PC-3 (cell line): Measurements from ENCODE around the gene S100A16. TPM values are rescaled to one million over a fixed set of nuclear protein-coding genes. Genes with fewer than 3 reads are reported as not detected.
A peak's percentile ranks its signal among the peaks of the same experiment; 100 is the strongest.
"Not testable (repeated sequence)": the region's sequence is repeated elsewhere in the genome, so short reads cannot be mapped to it uniquely, and the experiment has no call there.

Source experiments
- ATAC-seq: fragments of 200-7000 bp; cut with Tn5 transposase; 2 replicates; pipeline ENCODE4 v1.9.1; 2020; ENCODE audit warnings: mild to moderate bottlenecking, moderate library complexity
- BruUV-seq: library from RNA; stranded (reverse); fragments of 400-500 nt; replicated peaks from 2 replicates; lab custom pipeline; 2021; lab: Mats Ljungman, UMichigan
- CTCF ChIA-PET: fragments of 300-600 bp; sonication (Branson Sonifier 250); formaldehyde crosslinking; loops from one replicate; lab custom pipeline; 2022; ENCODE audit warnings: antibody characterized with exemption; lab: Charles Lee
- POLR2A ChIA-PET: fragments of 300-600 bp; sonication (Branson Sonifier 250); formaldehyde crosslinking; loops from one replicate; lab custom pipeline; 2022; ENCODE audit warnings: antibody characterized with exemption; ENCODE audit not compliant: unreplicated experiment; lab: Charles Lee
- DNase-seq: peaks from one replicate; pipeline ENCODE4 v3.0.0-alpha.2; 2015
- H2AFZ ChIP-seq: fragments of 300-600 bp; sonication (generic); 2 replicates; pipeline ENCODE4 v1.6.0; 2016; ENCODE audit warnings: antibody characterized with exemption, low read length
- H3F3A ChIP-seq: fragments of 300-600 bp; sonication (generic); one replicate; pipeline ENCODE4 v1.6.0; 2017; ENCODE audit warnings: antibody characterized with exemption, low read length, control low read depth, mild to moderate bottlenecking; ENCODE audit not compliant: unreplicated experiment
- H3K27ac ChIP-seq: fragments of 300-600 bp; sonication (generic); 2 replicates; pipeline ENCODE4 v1.5.1; 2016; ENCODE audit warnings: mild to moderate bottlenecking, low read length
- H3K27me3 ChIP-seq: fragments of 300-600 bp; sonication (generic); 2 replicates; pipeline ENCODE4 v1.6.1; 2016; ENCODE audit warnings: low read length, mixed read lengths
- H3K36me3 ChIP-seq: fragments of 300-600 bp; sonication (generic); 2 replicates; pipeline ENCODE4 v1.6.1; 2016; ENCODE audit warnings: low read depth, mixed run types, low read length, mixed read lengths
- H3K4me1 ChIP-seq: fragments of 300-600 bp; sonication (generic); 2 replicates; pipeline ENCODE4 v1.5.1; 2016; ENCODE audit warnings: low read length; ENCODE audit not compliant: insufficient read depth
- H3K4me2 ChIP-seq: fragments of 300-600 bp; sonication (generic); 2 replicates; pipeline ENCODE4 v1.6.0; 2016; ENCODE audit warnings: low read length
- H3K4me3 ChIP-seq: fragments of 300-600 bp; sonication (generic); 2 replicates; pipeline ENCODE4 v1.5.1; 2016; ENCODE audit warnings: mild to moderate bottlenecking, low read length, mixed read lengths
- H3K79me2 ChIP-seq: fragments of 300-600 bp; sonication (generic); 2 replicates; pipeline ENCODE4 v1.6.1; 2017; ENCODE audit warnings: low read length, mixed read lengths
- H3K9ac ChIP-seq: fragments of 300-600 bp; sonication (generic); 2 replicates; pipeline ENCODE4 v1.6.0; 2016; ENCODE audit warnings: mild to moderate bottlenecking, low read length
- H3K9me2 ChIP-seq: fragments of 300-600 bp; sonication (generic); replicated peaks from 2 replicates; pipeline ENCODE4 v1.6.1; 2016; ENCODE audit warnings: mixed run types, low read length, mixed read lengths
- H3K9me3 ChIP-seq: fragments of 300-600 bp; sonication (generic); 2 replicates; pipeline ENCODE4 v1.6.1; 2016; ENCODE audit warnings: low read length, mixed read lengths
- H4K20me1 ChIP-seq: fragments of 300-600 bp; sonication (generic); 2 replicates; pipeline ENCODE4 v1.6.1; 2016; ENCODE audit warnings: low read length, mixed read lengths
- EZH2 ChIP-seq: fragments of 300-600 bp; sonication (generic); IDR thresholded peaks from one replicate; pipeline ENCODE4 v1.6.1; 2017; ENCODE audit warnings: antibody characterized with exemption, mild to moderate bottlenecking, low read length; ENCODE audit not compliant: unreplicated experiment
- EZH2phosphoT487 ChIP-seq: fragments of 300-600 bp; sonication (generic); IDR thresholded peaks from 2 replicates; pipeline ENCODE4 v1.6.1; 2018; ENCODE audit warnings: mild to moderate bottlenecking, antibody characterized with exemption, low read length, borderline replicate concordance
- intact Hi-C: fragments of 100-400 bp; cut with micrococcal nuclease; formaldehyde crosslinking; loops from 2 replicates; pipeline ENCODE4 v1.9.0; 2023
- total RNA-seq: library from RNA; depleted of rRNA; stranded (reverse); fragments of >200 nt; gene quantifications from 2 replicates; pipeline ENCODE4 v1.2.3, GENCODE V29; 2014
- TF ChIP-seq, protein P1 (sequence below): fragments of 300-600 bp; sonication (generic); conservative IDR thresholded peaks from 2 replicates; pipeline ENCODE4 v1.5.1; 2017; ENCODE audit warnings: antibody characterized with exemption, low read depth, mild to moderate bottlenecking, low read length

The S100A16 gene
- total RNA-seq, 1 experiment from 2014 or later = 1,254 TPM

DNA sequence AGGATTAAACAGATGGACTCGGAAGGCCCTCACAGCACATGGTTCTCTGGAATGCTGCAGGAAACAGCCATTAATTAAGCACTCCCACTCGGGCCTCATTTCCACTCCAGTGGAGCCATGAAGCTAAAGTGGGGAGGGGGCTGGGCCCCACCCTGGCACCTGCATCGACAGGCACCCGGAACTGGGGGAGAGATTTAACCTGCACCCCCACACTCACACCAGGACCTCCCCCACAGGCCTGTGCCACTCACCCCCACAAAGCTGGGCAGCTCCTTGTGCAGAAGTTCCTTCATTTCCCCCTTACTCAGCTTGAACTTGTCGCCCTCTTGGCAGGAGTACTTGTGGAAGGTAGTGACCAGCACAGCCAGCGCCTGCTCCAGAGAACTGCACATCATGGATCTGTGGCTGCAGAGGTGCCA lies 49.4 kb downstream of the S100A16 start:
- Histone ChIP-seq H3K9ac (peak overlapping the region; percentile 94), H2AFZ (no peak overlapping the region), H3K27me3 (no peaks in the 10 kb centered on the region), H3K4me3 (peak overlapping the region; percentile 12; the same call in 1 of the 2 replicates), H3K9me3 (no peaks in the 10 kb centered on the region), H4K20me1 (no peaks in the 10 kb centered on the region), H3K27ac (peak overlapping the region; percentile 100), H3K36me3 (no peaks in the 10 kb centered on the region), H3K9me2 (no peaks in the 10 kb centered on the region), H3K4me2 (peak overlapping the region; percentile 84), H3F3A (peaks cover 8% of the 10 kb centered on the region), H3K4me1 (peaks cover 53% of the 10 kb centered on the region), H3K79me2 (peaks cover 38% of the 10 kb centered on the region)
- DNase-seq (no peak), ATAC-seq (no peak)
- CTCF ChIA-PET = interaction anchor here (1.4 kb wide), 1 partner anchor 30 kb away, joined by 3 read pairs; no protein-coding TSS in a partner anchor
- POLR2A ChIA-PET = interaction anchor here (1.6 kb wide), 1 partner anchor 28 kb away, joined by 3 read pairs; the partner anchor contains the start of gene S100A6
- no TSS peak for BruUV-seq
- intact Hi-C loops = no loop called here
- TF ChIP-seq EZH2 = no peak
- TF ChIP-seq, protein P1, sequence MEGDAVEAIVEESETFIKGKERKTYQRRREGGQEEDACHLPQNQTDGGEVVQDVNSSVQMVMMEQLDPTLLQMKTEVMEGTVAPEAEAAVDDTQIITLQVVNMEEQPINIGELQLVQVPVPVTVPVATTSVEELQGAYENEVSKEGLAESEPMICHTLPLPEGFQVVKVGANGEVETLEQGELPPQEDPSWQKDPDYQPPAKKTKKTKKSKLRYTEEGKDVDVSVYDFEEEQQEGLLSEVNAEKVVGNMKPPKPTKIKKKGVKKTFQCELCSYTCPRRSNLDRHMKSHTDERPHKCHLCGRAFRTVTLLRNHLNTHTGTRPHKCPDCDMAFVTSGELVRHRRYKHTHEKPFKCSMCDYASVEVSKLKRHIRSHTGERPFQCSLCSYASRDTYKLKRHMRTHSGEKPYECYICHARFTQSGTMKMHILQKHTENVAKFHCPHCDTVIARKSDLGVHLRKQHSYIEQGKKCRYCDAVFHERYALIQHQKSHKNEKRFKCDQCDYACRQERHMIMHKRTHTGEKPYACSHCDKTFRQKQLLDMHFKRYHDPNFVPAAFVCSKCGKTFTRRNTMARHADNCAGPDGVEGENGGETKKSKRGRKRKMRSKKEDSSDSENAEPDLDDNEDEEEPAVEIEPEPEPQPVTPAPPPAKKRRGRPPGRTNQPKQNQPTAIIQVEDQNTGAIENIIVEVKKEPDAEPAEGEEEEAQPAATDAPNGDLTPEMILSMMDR = no peak
- no peak for TF ChIP-seq EZH2phosphoT487

DNA sequence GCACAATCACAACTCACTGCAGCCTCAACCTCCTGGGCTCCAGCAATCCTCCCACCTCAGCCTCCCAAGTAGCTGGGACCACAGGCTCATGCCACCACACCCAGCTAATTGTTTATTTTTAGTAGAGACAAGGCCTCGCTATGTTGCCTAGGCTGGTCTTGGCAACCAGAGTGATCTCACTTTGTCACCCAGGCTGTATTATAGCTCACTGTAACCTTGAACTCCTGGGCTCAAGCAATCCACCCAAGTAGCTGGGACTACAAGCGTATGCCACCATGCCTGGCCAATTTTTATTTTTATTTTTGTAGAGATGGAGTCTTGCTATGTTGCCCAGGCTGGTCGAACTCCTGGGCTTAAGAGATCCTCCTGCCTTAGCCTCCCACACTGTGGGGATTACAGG lies 50.9 kb downstream of the S100A16 start:
- H3K9ac ChIP-seq, H3K36me3 ChIP-seq, H4K20me1 ChIP-seq, H3F3A ChIP-seq, CTCF ChIA-PET, H3K4me2 ChIP-seq, H3K4me3 ChIP-seq, H3K9me2 ChIP-seq, BruUV-seq, ATAC-seq, H3K27ac ChIP-seq, H3K9me3 ChIP-seq, H3K27me3 ChIP-seq, DNase-seq, intact Hi-C loops, H2AFZ ChIP-seq: not testable (repeated sequence)
- POLR2A ChIA-PET = interaction anchor here (1.0 kb wide), 1 partner anchor 65 kb away, joined by 3 read pairs; the partner anchor contains the start of gene S100A13
- Histone ChIP-seq H3K4me1 (peaks cover 38% of the 10 kb centered on the region), H3K79me2 (peaks cover 37% of the 10 kb centered on the region)

DNA sequence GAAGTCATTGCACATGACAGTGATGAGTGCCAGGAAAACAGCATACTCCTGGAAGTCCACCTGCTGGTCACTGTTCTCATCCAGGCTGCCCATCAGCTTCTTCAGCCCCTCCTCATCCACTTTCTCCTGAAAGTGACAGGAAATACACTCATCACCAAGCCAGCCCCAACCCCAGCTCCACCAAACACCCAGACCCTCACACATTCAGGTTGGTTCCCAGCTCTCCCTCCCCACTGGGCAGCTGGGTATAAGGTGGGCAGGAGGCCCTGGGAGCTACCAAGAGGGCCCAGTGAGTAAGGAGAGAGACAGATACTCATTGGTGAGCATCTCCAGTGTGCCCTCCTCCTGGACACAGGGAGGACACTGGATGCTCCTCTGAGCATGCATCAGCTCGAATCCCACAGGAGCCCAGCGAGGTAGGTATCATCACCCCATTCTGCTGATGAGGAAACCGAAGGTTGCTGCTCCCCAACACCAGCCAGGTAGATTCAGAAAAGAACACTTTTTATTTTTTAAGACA lies 51.4 kb downstream of the S100A16 start:
- no peak overlapping the region for H3K4me3 ChIP-seq
- H2AFZ ChIP-seq = no peak overlapping the region
- H3F3A ChIP-seq = peaks cover 3% of the 10 kb centered on the region
- H3K9me3 ChIP-seq = no peaks in the 10 kb centered on the region
- CTCF ChIA-PET = no interaction called here
- no peak overlapping the region for H3K27ac ChIP-seq
- BruUV-seq = no TSS peak
- H3K36me3 ChIP-seq = no peaks in the 10 kb centered on the region
- peaks cover 33% of the 10 kb centered on the region for H3K4me1 ChIP-seq
- H3K9me2 ChIP-seq = no peaks in the 10 kb centered on the region
- intact Hi-C loops = no loop called here
- DNase-seq = no peak
- TF ChIP-seq, protein P1 = 0 out of 2 replicates have a peak, but pooled peaks have one; percentile 17
- TF ChIP-seq EZH2 = no peak
- TF ChIP-seq EZH2phosphoT487 = no peak
- H3K9ac ChIP-seq = no peak overlapping the region
- H3K79me2 ChIP-seq = peaks cover 34% of the 10 kb centered on the region
- no peak overlapping the region for H3K4me2 ChIP-seq
- H3K27me3 ChIP-seq = no peaks in the 10 kb centered on the region
- ATAC-seq = no peak
- no peaks in the 10 kb centered on the region for H4K20me1 ChIP-seq
- POLR2A ChIA-PET = interaction anchor here (1.0 kb wide), 1 partner anchor 66 kb away, joined by 3 read pairs; the partner anchor contains the start of gene S100A13
